Muscle layer of duodenum (tissue), 2 donors: ENCODE measurements around the gene RLF.

Experiments
- H3K27ac ChIP-seq: one replicate; pipeline ENCODE4 v1.7.0; 2013; ENCODE audit warnings: mild to moderate bottlenecking, low read length
- H3K27me3 ChIP-seq: one replicate; pipeline ENCODE4 v1.7.0; 2013; ENCODE audit warnings: low read depth, mild to moderate bottlenecking, control low read depth, low read length
- H3K36me3 ChIP-seq, 2 donors: one replicate each; pipeline ENCODE4 v1.7.0; 2013; ENCODE audit warnings: low read length in 2 of 2, control low read depth in 1 of 2, mild to moderate bottlenecking in 1 of 2; ENCODE audit not compliant: insufficient read depth in 2 of 2, control insufficient read depth in 1 of 2
- H3K4me1 ChIP-seq, 2 donors: one replicate each; pipeline ENCODE4 v1.7.0; 2013; ENCODE audit warnings: low read length in 2 of 2, mild to moderate bottlenecking in 2 of 2, control low read depth in 1 of 2, moderate library complexity in 1 of 2; ENCODE audit not compliant: insufficient read depth in 2 of 2, control insufficient read depth in 1 of 2
- H3K4me3 ChIP-seq, 2 donors: one replicate each; pipeline ENCODE4 v1.7.0; 2013; ENCODE audit warnings: low read length in 2 of 2, low read depth in 1 of 2, mild to moderate bottlenecking in 1 of 2
- H3K9me3 ChIP-seq, 2 donors: one replicate each; pipeline ENCODE4 v1.7.0; 2013; ENCODE audit warnings: low read length in 2 of 2, control low read depth in 1 of 2, mild to moderate bottlenecking in 1 of 2; ENCODE audit not compliant: control insufficient read depth in 1 of 2
- donor health status: healthy.

The RLF gene

GRCh38 chr1:40281853-40282252 is 120.7 kb downstream of the RLF start:
- Histone ChIP-seq H3K36me3 (peaks cover 5 to 31% of the 10 kb centered on the region in 2 donors), H3K27ac (no peak overlapping the region), H3K4me1 (no peaks in the 10 kb centered on the region), H3K27me3 (no peaks in the 10 kb centered on the region), H3K4me3 (no peak overlapping the region), H3K9me3 (no peaks in the 10 kb centered on the region)
